Retinal pigment epithelial cell (primary cell): ENCODE results near the gene HLA-DMA.

Experiments used
- DNase-seq: peaks from one replicate; pipeline ENCODE4 v3.0.0-alpha.2; 2010; ENCODE audit warnings: low read depth
- H3K4me3 ChIP-seq: 2 replicates; pipeline ENCODE4 v1.5.1; 2011; ENCODE audit warnings: mild to moderate bottlenecking, low read length, control low read depth, moderate library complexity
- CTCF ChIP-seq: conservative IDR thresholded peaks from 2 replicates; pipeline ENCODE4 v1.5.1; 2011; ENCODE audit warnings: low read depth, low read length, control low read depth, inconsistent platforms

Gene HLA-DMA

GRCh38 chr6:32922083-32922482, 30.8 kb downstream of the HLA-DMA start:
- no peak for TF ChIP-seq CTCF
- no peak overlapping the region for H3K4me3 ChIP-seq
- no peak for DNase-seq

- H3K4me3 ChIP-seq: no peak overlapping the region
Measured at GRCh38 chr6:32920715-32921114, 32.2 kb downstream of the HLA-DMA start.

GRCh38 chr6:32912951-32913350, 39.9 kb downstream of the HLA-DMA start:
- TF ChIP-seq CTCF: no peak
- no peak overlapping the region for H3K4me3 ChIP-seq
- DNase-seq: no peak

More at GRCh38 chr6:32920715-32921114, 32.2 kb downstream of the HLA-DMA start:
- no peak for DNase-seq
- no peak for TF ChIP-seq CTCF

- no peak for DNase-seq
- no peak overlapping the region for H3K4me3 ChIP-seq
- TF ChIP-seq CTCF: no peak
Measured at GRCh38 chr6:32908897-32909296, 44.0 kb downstream of the HLA-DMA start.

- DNase-seq: no peak
Measured at GRCh38 chr6:32906539-32906938, 46.4 kb downstream of the HLA-DMA start.

GRCh38 chr6:32905078-32905477, 47.8 kb downstream of the HLA-DMA start:
- no peak overlapping the region for H3K4me3 ChIP-seq
- no peak for TF ChIP-seq CTCF
- no peak for DNase-seq

More at GRCh38 chr6:32906539-32906938, 46.4 kb downstream of the HLA-DMA start:
- no peak for TF ChIP-seq CTCF
- H3K4me3 ChIP-seq: no peak overlapping the region

GRCh38 chr6:32903952-32904351, 48.9 kb downstream of the HLA-DMA start:
- H3K4me3 ChIP-seq: no peak overlapping the region
- TF ChIP-seq CTCF: no peak
- DNase-seq: no peak
